Cardiac muscle cell (in vitro differentiated cells and primary cell): ENCODE data around the gene LAMP1. TPM values are rescaled to one million over a fixed set of nuclear protein-coding genes. Genes with fewer than 3 reads are reported as not detected.
"Not testable (repeated sequence)": the region's sequence is repeated elsewhere in the genome, so short reads cannot be mapped to it uniquely, and the experiment has no call there.

Source experiments
- DNase-seq, 2 donors: peaks; one replicate each; pipeline versions ENCODE4 v3.0.0 to v3.0.0-alpha.2; 2010 to 2017; ENCODE audit warnings: low read depth in 1 of 2, low spot score in 1 of 2
- H3K27ac ChIP-seq: fragments of 200-600 bp; sonication (generic); 2 replicates; pipeline ENCODE4 v1.5.1; 2016
- H3K27me3 ChIP-seq: fragments of 200-600 bp; sonication (generic); 2 replicates; pipeline ENCODE4 v1.6.0; 2016; ENCODE audit warnings: control low read depth
- H3K36me3 ChIP-seq: fragments of 200-600 bp; sonication (generic); 2 replicates; pipeline ENCODE4 v1.5.1; 2016; ENCODE audit warnings: control low read depth
- H3K4me1 ChIP-seq: fragments of 200-600 bp; sonication (generic); 2 replicates; pipeline ENCODE4 v1.8.1; 2017; ENCODE audit warnings: low read depth, mild to moderate bottlenecking, mixed run types
- H3K4me3 ChIP-seq: fragments of 200-600 bp; sonication (generic); 2 replicates; pipeline ENCODE4 v1.5.1; 2016; ENCODE audit warnings: mild to moderate bottlenecking
- H3K9me3 ChIP-seq: fragments of 200-600 bp; sonication (generic); 2 replicates; pipeline ENCODE4 v1.5.1; 2017; ENCODE audit warnings: low read depth, mild to moderate bottlenecking, control low read depth
- CTCF ChIP-seq: IDR thresholded peaks from 2 replicates; pipeline ENCODE4 v1.5.1; 2012; ENCODE audit warnings: low read depth, mild to moderate bottlenecking, low read length
- polyA plus RNA-seq: library from polyadenylated mRNA; unstranded; fragments of >200 nt; fragmentation: Nextera tagmentation; extraction: Ambion mirVana; gene quantifications from 2 replicates; pipeline ENCODE4 v1.2.1, GENCODE V29; 2016
- total RNA-seq: library from RNA; depleted of rRNA; stranded (reverse); fragments of >200 nt; gene quantifications from 2 replicates; pipeline ENCODE4 v1.2.3, GENCODE V29; 2016

The LAMP1 gene
- total and polyA plus RNA-seq, 2 experiments from 2014 or later: 43.8 to 83.7 TPM

- no peak for TF ChIP-seq CTCF
- Histone ChIP-seq H3K4me1 (peaks cover 11% of the 10 kb centered on the region), H3K4me3 (no peak overlapping the region), H3K9me3 (no peaks in the 10 kb centered on the region), H3K36me3 (no peaks in the 10 kb centered on the region), H3K27ac (no peak overlapping the region), H3K27me3 (no peaks in the 10 kb centered on the region)
- DNase-seq: no peak
Observed at GRCh38 chr13:113299951-113300350, 2.9 kb downstream of the LAMP1 start.

GRCh38 chr13:113302986-113303385, 5.9 kb downstream of the LAMP1 start:
- Histone ChIP-seq H3K4me1 (peaks cover 7% of the 10 kb centered on the region), H3K27me3 (no peaks in the 10 kb centered on the region), H3K27ac (no peak overlapping the region), H3K9me3 (no peaks in the 10 kb centered on the region), H3K36me3 (no peaks in the 10 kb centered on the region), H3K4me3 (no peak overlapping the region)
- no peak for DNase-seq
- no peak for TF ChIP-seq CTCF

- no peaks in the 10 kb centered on the region for H3K9me3 ChIP-seq
- H3K27me3 ChIP-seq: no peaks in the 10 kb centered on the region
- H3K36me3 ChIP-seq: no peaks in the 10 kb centered on the region
- no peaks in the 10 kb centered on the region for H3K4me1 ChIP-seq
- no peak for DNase-seq
- no peak for TF ChIP-seq CTCF
- H3K4me3 ChIP-seq: no peak overlapping the region
- H3K27ac ChIP-seq: no peak overlapping the region
Observed at GRCh38 chr13:113304121-113304520, 7.1 kb downstream of the LAMP1 start.

GRCh38 chr13:113305208-113305607, 8.2 kb downstream of the LAMP1 start:
- H3K4me1 ChIP-seq: no peaks in the 10 kb centered on the region
- DNase-seq: no peak
- H3K36me3 ChIP-seq: peaks cover 8% of the 10 kb centered on the region
- H3K27me3 ChIP-seq: no peaks in the 10 kb centered on the region
- TF ChIP-seq CTCF: no peak
- no peak overlapping the region for H3K27ac ChIP-seq
- H3K9me3 ChIP-seq: no peaks in the 10 kb centered on the region
- no peak overlapping the region for H3K4me3 ChIP-seq

GRCh38 chr13:113307491-113307890, 10.5 kb downstream of the LAMP1 start:
- Histone ChIP-seq H3K4me3 (no peak overlapping the region), H3K4me1 (no peaks in the 10 kb centered on the region), H3K27me3 (no peaks in the 10 kb centered on the region), H3K36me3 (peaks cover 19% of the 10 kb centered on the region), H3K27ac (no peak overlapping the region), H3K9me3 (no peaks in the 10 kb centered on the region)
- TF ChIP-seq CTCF: no peak
- no peak for DNase-seq

GRCh38 chr13:113309473-113309872, 12.4 kb downstream of the LAMP1 start:
- H3K27me3 ChIP-seq: no peaks in the 10 kb centered on the region
- no peak for DNase-seq
- no peaks in the 10 kb centered on the region for H3K9me3 ChIP-seq
- no peak for TF ChIP-seq CTCF
- H3K4me3 ChIP-seq: no peak overlapping the region
- H3K4me1 ChIP-seq: no peaks in the 10 kb centered on the region
- peaks cover 19% of the 10 kb centered on the region for H3K36me3 ChIP-seq
- no peak overlapping the region for H3K27ac ChIP-seq

GRCh38 chr13:113314112-113314511, 17.1 kb downstream of the LAMP1 start:
- peaks cover 19% of the 10 kb centered on the region for H3K36me3 ChIP-seq
- not testable (repeated sequence) for H3K27ac ChIP-seq, H3K27me3 ChIP-seq, H3K4me3 ChIP-seq, DNase-seq, H3K9me3 ChIP-seq, H3K4me1 ChIP-seq

- H3K36me3 ChIP-seq: peaks cover 21% of the 10 kb centered on the region
- not testable (repeated sequence) for H3K27me3 ChIP-seq, H3K9me3 ChIP-seq, DNase-seq, H3K4me3 ChIP-seq, H3K27ac ChIP-seq, H3K4me1 ChIP-seq
Observed at GRCh38 chr13:113314895-113315470, 17.9 kb downstream of the LAMP1 start.
